Mesendoderm (in vitro differentiated cells): ENCODE measurements around the gene ANO2.

ENCODE experiments used
- DNase-seq: peaks from one replicate; pipeline ENCODE4 v3.0.0; 2013
- H2AK5ac ChIP-seq: 2 replicates; pipeline ENCODE4 v1.6.1; 2013; ENCODE audit warnings: low read length, inconsistent platforms
- H2BK120ac ChIP-seq: 2 replicates; pipeline ENCODE4 v1.6.1; 2013; ENCODE audit warnings: low read depth, mild to moderate bottlenecking, low read length, moderate library complexity, mixed read lengths
- H2BK15ac ChIP-seq: replicated peaks from 2 replicates; pipeline ENCODE4 v1.6.1; 2013; ENCODE audit warnings: low read depth, mild to moderate bottlenecking, moderate library complexity
- H2BK5ac ChIP-seq: 2 replicates; pipeline ENCODE4 v1.6.1; 2013; ENCODE audit warnings: low read length, inconsistent platforms
- H3K18ac ChIP-seq: 2 replicates; pipeline ENCODE4 v1.6.1; 2013; ENCODE audit warnings: mild to moderate bottlenecking, low read length, mixed read lengths
- H3K23ac ChIP-seq: one replicate; pipeline ENCODE4 v1.6.1; 2013; ENCODE audit warnings: low read length
- H3K27ac ChIP-seq: 2 replicates; pipeline ENCODE4 v1.5.1; 2013; ENCODE audit warnings: low read depth, mild to moderate bottlenecking, inconsistent platforms, low read length, moderate library complexity
- H3K27me3 ChIP-seq: 2 replicates; pipeline ENCODE4 v1.6.1; 2013; ENCODE audit warnings: low read length, control low read depth, mild to moderate bottlenecking, inconsistent platforms; ENCODE audit not compliant: insufficient read depth, poor library complexity
- H3K36me3 ChIP-seq: 2 replicates; pipeline ENCODE4 v1.6.1; 2013; ENCODE audit warnings: low read length, inconsistent platforms; ENCODE audit not compliant: control insufficient read depth, insufficient read depth
- H3K4ac ChIP-seq: one replicate; pipeline ENCODE4 v1.6.1; 2013; ENCODE audit warnings: low read depth, mild to moderate bottlenecking, low read length, moderate library complexity
- H3K4me1 ChIP-seq: 2 replicates; pipeline ENCODE4 v1.6.1; 2013; ENCODE audit warnings: low read depth, low read length, inconsistent platforms; ENCODE audit not compliant: control insufficient read depth
- H3K4me2 ChIP-seq: 2 replicates; pipeline ENCODE4 v1.6.1; 2013; ENCODE audit warnings: low read length
- H3K4me3 ChIP-seq: 2 replicates; pipeline ENCODE4 v1.5.1; 2013; ENCODE audit warnings: mild to moderate bottlenecking, low read length
- H3K56ac ChIP-seq: one replicate; pipeline ENCODE4 v1.6.1; 2013; ENCODE audit warnings: low read length
- H3K79me1 ChIP-seq: 2 replicates; pipeline ENCODE4 v1.6.1; 2013; ENCODE audit warnings: low read length, inconsistent platforms
- H3K79me2 ChIP-seq: 2 replicates; pipeline ENCODE4 v1.6.1; 2013; ENCODE audit warnings: mild to moderate bottlenecking, low read length; ENCODE audit not compliant: control insufficient read depth, insufficient read depth
- H3K9ac ChIP-seq: 2 replicates; pipeline ENCODE4 v1.6.1; 2013; ENCODE audit warnings: low read length, inconsistent platforms
- H4K5ac ChIP-seq: one replicate; pipeline ENCODE4 v1.6.1; 2013; ENCODE audit warnings: low read length
- H4K8ac ChIP-seq: one replicate; pipeline ENCODE4 v1.6.1; 2013; ENCODE audit warnings: low read depth, mild to moderate bottlenecking, control low read depth, low read length, moderate library complexity
- WGBS: extraction: QIAGEN DNeasy Blood & Tissue Kit; methylation state at CpG from one replicate; pipeline ENCODE4 v1.1.7; 2013; ENCODE audit warnings: low lambda C conversion rate, missing lambda C conversion rate; ENCODE audit not compliant: insufficient coverage; ENCODE audit errors: extremely low coverage; 5-methylcytosine and 5-hydroxymethylcytosine counted together

The ANO2 gene

GRCh38 chr12:5776091-5776490 lies 169.0 kb downstream of the ANO2 start:
- no peak overlapping the region for H3K27ac ChIP-seq
- H3K4me2 ChIP-seq: no peak overlapping the region
- H3K79me1 ChIP-seq: no peaks in the 10 kb centered on the region
- DNase-seq: no peak
- no peak overlapping the region for H2AK5ac ChIP-seq
- no peak overlapping the region for H3K9ac ChIP-seq
- H3K23ac ChIP-seq: no peak overlapping the region
- H2BK120ac ChIP-seq: no peak overlapping the region
- H2BK5ac ChIP-seq: no peak overlapping the region
- no peak overlapping the region for H3K18ac ChIP-seq
- no peak overlapping the region for H4K8ac ChIP-seq
- no CpG with 5 or more reads among the region's 4 CpGs for WGBS
- no peak overlapping the region for H4K5ac ChIP-seq
- no peaks in the 10 kb centered on the region for H3K79me2 ChIP-seq
- H3K27me3 ChIP-seq: no peaks in the 10 kb centered on the region
- no peak overlapping the region for H3K4me3 ChIP-seq
- no peaks in the 10 kb centered on the region for H3K4me1 ChIP-seq
- no peak overlapping the region for H3K56ac ChIP-seq
- no peak overlapping the region for H3K4ac ChIP-seq
- no peaks in the 10 kb centered on the region for H3K36me3 ChIP-seq
- H2BK15ac ChIP-seq: no peak overlapping the region

- no peaks in the 10 kb centered on the region for H3K79me1 ChIP-seq
- no peaks in the 10 kb centered on the region for H3K27me3 ChIP-seq
- no peak overlapping the region for H3K18ac ChIP-seq
- H3K4me1 ChIP-seq: no peaks in the 10 kb centered on the region
- no peak overlapping the region for H3K56ac ChIP-seq
- no peaks in the 10 kb centered on the region for H3K36me3 ChIP-seq
- no peak overlapping the region for H4K8ac ChIP-seq
- H2BK120ac ChIP-seq: no peak overlapping the region
- H3K23ac ChIP-seq: no peak overlapping the region
- H3K9ac ChIP-seq: no peak overlapping the region
- H2BK5ac ChIP-seq: no peak overlapping the region
- no peak overlapping the region for H3K4ac ChIP-seq
- peak; percentile 13 for DNase-seq
- H3K27ac ChIP-seq: no peak overlapping the region
- no peak overlapping the region for H4K5ac ChIP-seq
- WGBS: no CpG with 5 or more reads among the region's 3 CpGs
- no peak overlapping the region for H3K4me2 ChIP-seq
- H3K4me3 ChIP-seq: no peak overlapping the region
- no peak overlapping the region for H2AK5ac ChIP-seq
- H2BK15ac ChIP-seq: no peak overlapping the region
- H3K79me2 ChIP-seq: no peaks in the 10 kb centered on the region
Measured at GRCh38 chr12:5773550-5773949, 171.5 kb downstream of the ANO2 start.

DNA sequence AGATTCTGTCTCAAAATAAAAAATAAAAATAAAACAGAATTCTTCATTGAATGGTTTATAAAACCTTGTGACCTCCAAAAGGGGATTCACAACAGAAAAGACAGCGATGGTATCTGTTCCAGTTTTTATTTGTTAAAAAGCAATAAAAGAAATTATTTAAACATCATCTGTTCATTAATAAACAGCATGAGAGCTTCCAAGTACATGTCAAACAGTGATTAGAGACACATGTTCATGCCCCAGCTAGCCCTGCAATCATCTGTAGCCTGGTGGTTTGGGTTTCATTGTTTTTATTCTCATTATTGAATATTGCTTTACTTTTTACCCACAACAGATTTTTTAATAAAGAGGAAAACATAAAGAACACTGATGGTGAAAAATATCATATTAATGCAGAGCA lies 173.3 kb downstream of the ANO2 start:
- Histone ChIP-seq H3K27me3 (no peaks in the 10 kb centered on the region), H3K4me1 (no peaks in the 10 kb centered on the region), H3K9ac (no peak overlapping the region), H3K79me1 (no peaks in the 10 kb centered on the region), H3K18ac (no peak overlapping the region), H3K36me3 (no peaks in the 10 kb centered on the region), H3K79me2 (no peaks in the 10 kb centered on the region), H2AK5ac (no peak overlapping the region), H3K4me3 (no peak overlapping the region), H4K8ac (no peak overlapping the region), H3K56ac (no peak overlapping the region), H4K5ac (no peak overlapping the region), H3K4ac (no peak overlapping the region), H2BK120ac (no peak overlapping the region), H3K23ac (no peak overlapping the region), H2BK5ac (no peak overlapping the region), H3K4me2 (no peak overlapping the region), H2BK15ac (no peak overlapping the region), H3K27ac (no peak overlapping the region)
- no peak for DNase-seq
- WGBS: no CpG with 5 or more reads among the region's 1 CpG

- H3K9ac ChIP-seq: no peak overlapping the region
- H4K5ac ChIP-seq: no peak overlapping the region
- H3K4ac ChIP-seq: no peak overlapping the region
- H3K23ac ChIP-seq: no peak overlapping the region
- WGBS: no CpG with 5 or more reads among the region's 1 CpG
- H2BK120ac ChIP-seq: no peak overlapping the region
- H3K4me1 ChIP-seq: no peaks in the 10 kb centered on the region
- H3K36me3 ChIP-seq: no peaks in the 10 kb centered on the region
- H3K4me2 ChIP-seq: no peak overlapping the region
- H3K18ac ChIP-seq: no peak overlapping the region
- DNase-seq: no peak
- H3K79me2 ChIP-seq: no peaks in the 10 kb centered on the region
- no peak overlapping the region for H2BK15ac ChIP-seq
- no peaks in the 10 kb centered on the region for H3K79me1 ChIP-seq
- H3K56ac ChIP-seq: no peak overlapping the region
- no peak overlapping the region for H3K27ac ChIP-seq
- H3K4me3 ChIP-seq: no peak overlapping the region
- no peak overlapping the region for H2AK5ac ChIP-seq
- H3K27me3 ChIP-seq: no peaks in the 10 kb centered on the region
- H4K8ac ChIP-seq: no peak overlapping the region
- H2BK5ac ChIP-seq: no peak overlapping the region
Measured at GRCh38 chr12:5770727-5771126, 174.3 kb downstream of the ANO2 start.

- Histone ChIP-seq H3K27ac (no peak overlapping the region), H3K56ac (no peak overlapping the region), H4K5ac (no peak overlapping the region), H2BK15ac (no peak overlapping the region), H3K79me2 (no peaks in the 10 kb centered on the region), H2BK120ac (no peak overlapping the region), H3K23ac (no peak overlapping the region), H3K4ac (no peak overlapping the region), H3K18ac (no peak overlapping the region), H2AK5ac (no peak overlapping the region), H3K4me1 (no peaks in the 10 kb centered on the region), H3K79me1 (no peaks in the 10 kb centered on the region), H4K8ac (no peak overlapping the region), H3K4me3 (no peak overlapping the region), H3K9ac (no peak overlapping the region), H2BK5ac (no peak overlapping the region), H3K27me3 (no peaks in the 10 kb centered on the region), H3K36me3 (no peaks in the 10 kb centered on the region), H3K4me2 (no peak overlapping the region)
- no peak for DNase-seq
- WGBS: no CpG with 5 or more reads among the region's 8 CpGs
Measured at GRCh38 chr12:5768581-5769196, 176.4 kb downstream of the ANO2 start.

GRCh38 chr12:5768171-5768570 lies 176.9 kb downstream of the ANO2 start:
- WGBS: no CpG with 5 or more reads among the region's 2 CpGs

More at GRCh38 chr12:5768171-5768570, 176.9 kb downstream of the ANO2 start:
- Histone ChIP-seq H2BK15ac (no peak overlapping the region), H3K4me3 (no peak overlapping the region), H3K27ac (no peak overlapping the region), H3K79me2 (no peaks in the 10 kb centered on the region), H3K18ac (no peak overlapping the region), H3K27me3 (no peaks in the 10 kb centered on the region), H3K9ac (no peak overlapping the region), H2BK5ac (no peak overlapping the region), H3K36me3 (no peaks in the 10 kb centered on the region), H3K4ac (no peak overlapping the region), H4K8ac (no peak overlapping the region), H3K23ac (no peak overlapping the region), H3K4me2 (no peak overlapping the region), H4K5ac (no peak overlapping the region), H2AK5ac (no peak overlapping the region), H2BK120ac (no peak overlapping the region), H3K56ac (no peak overlapping the region), H3K4me1 (no peaks in the 10 kb centered on the region), H3K79me1 (no peaks in the 10 kb centered on the region)
- no peak for DNase-seq
